PC-9 (cell line): ENCODE measurements around the gene PDP2. TPM values are rescaled to one million over a fixed set of nuclear protein-coding genes. Genes with fewer than 3 reads are reported as not detected.

Source experiments
- BruUV-seq: library from RNA; stranded (reverse); fragments of 400-500 nt; replicated peaks from 2 replicates; lab custom pipeline; 2021; lab: Mats Ljungman, UMichigan
- CTCF ChIA-PET: fragments of 300-600 bp; sonication (Branson Sonifier 250); formaldehyde crosslinking; loops from one replicate; lab custom pipeline; 2022; ENCODE audit warnings: antibody characterized with exemption; lab: Charles Lee
- POLR2A ChIA-PET: fragments of 300-600 bp; sonication (Branson Sonifier 250); formaldehyde crosslinking; loops from one replicate; lab custom pipeline; 2022; ENCODE audit warnings: antibody characterized with exemption; ENCODE audit not compliant: unreplicated experiment; lab: Charles Lee
- DNase-seq, 2 experiments: peaks; one replicate each; pipeline versions ENCODE4 v3.0.0 to v3.0.0-alpha.2; 2015 to 2022; ENCODE audit warnings: mixed read lengths in 1 of 2
- H2AFZ ChIP-seq: fragments of 200-600 bp; sonication (generic); 2 replicates; pipeline ENCODE4 v1.8.1; 2017; ENCODE audit warnings: antibody characterized with exemption
- H3F3A ChIP-seq: fragments of 200-600 bp; sonication (generic); 2 replicates; pipeline ENCODE4 v1.8.1; 2017; ENCODE audit warnings: antibody characterized with exemption, mild to moderate bottlenecking, low read depth; ENCODE audit not compliant: insufficient read depth
- H3K27ac ChIP-seq: fragments of 200-600 bp; sonication (generic); 2 replicates; pipeline ENCODE4 v1.6.1; 2016; ENCODE audit warnings: mixed run types
- H3K27me3 ChIP-seq: fragments of 200-600 bp; sonication (generic); 2 replicates; pipeline ENCODE4 v1.6.1; 2016; ENCODE audit warnings: low read depth, mixed run types; ENCODE audit not compliant: insufficient read depth
- H3K36me3 ChIP-seq: fragments of 200-600 bp; sonication (generic); 2 replicates; pipeline ENCODE4 v1.6.1; 2016; ENCODE audit warnings: low read depth, mixed run types
- H3K4me1 ChIP-seq: fragments of 200-600 bp; sonication (generic); replicated peaks from 2 replicates; pipeline ENCODE4 v1.6.1; 2016; ENCODE audit warnings: mixed run types; ENCODE audit not compliant: insufficient read depth
- H3K4me2 ChIP-seq: fragments of 200-600 bp; sonication (generic); 2 replicates; pipeline ENCODE4 v1.6.1; 2017; ENCODE audit warnings: mixed run types
- H3K4me3 ChIP-seq: fragments of 200-600 bp; sonication (generic); 2 replicates; pipeline ENCODE4 v1.6.1; 2016; ENCODE audit warnings: mixed run types
- H3K79me2 ChIP-seq: fragments of 200-600 bp; sonication (generic); 2 replicates; pipeline ENCODE4 v1.6.1; 2017; ENCODE audit warnings: low read depth, mixed run types
- H3K9me2 ChIP-seq: fragments of 200-600 bp; sonication (generic); 2 replicates; pipeline ENCODE4 v1.8.1; 2017; ENCODE audit warnings: mild to moderate bottlenecking; ENCODE audit not compliant: insufficient read depth
- H3K9me3 ChIP-seq: fragments of 200-600 bp; sonication (generic); 2 replicates; pipeline ENCODE4 v1.8.1; 2016; ENCODE audit warnings: low read depth; ENCODE audit not compliant: insufficient read depth
- H4K20me1 ChIP-seq: fragments of 200-600 bp; sonication (generic); 2 replicates; pipeline ENCODE4 v1.8.1; 2017; ENCODE audit not compliant: insufficient read depth
- CTCF ChIP-seq: fragments of 200-600 bp; sonication (generic); conservative IDR thresholded peaks from 2 replicates; pipeline ENCODE4 v1.6.1; 2017; ENCODE audit warnings: mixed run types, antibody characterized with exemption, mild to moderate bottlenecking, moderate library complexity
- EZH2 ChIP-seq: fragments of 200-600 bp; sonication (generic); IDR thresholded peaks from 2 replicates; pipeline ENCODE4 v1.8.0; 2017; ENCODE audit warnings: antibody characterized with exemption, low read depth
- intact Hi-C: fragments of 100-400 bp; cut with micrococcal nuclease; formaldehyde crosslinking; loops from one replicate; pipeline ENCODE4 v1.10.0; 2022; ENCODE audit not compliant: unreplicated experiment
- total RNA-seq: library from RNA; stranded (reverse); gene quantifications from 2 replicates; pipeline ENCODE4 v1.2.3, GENCODE V29; 2021

The PDP2 gene
- total RNA-seq, 1 experiment from 2014 or later: 21.6 TPM

DNA sequence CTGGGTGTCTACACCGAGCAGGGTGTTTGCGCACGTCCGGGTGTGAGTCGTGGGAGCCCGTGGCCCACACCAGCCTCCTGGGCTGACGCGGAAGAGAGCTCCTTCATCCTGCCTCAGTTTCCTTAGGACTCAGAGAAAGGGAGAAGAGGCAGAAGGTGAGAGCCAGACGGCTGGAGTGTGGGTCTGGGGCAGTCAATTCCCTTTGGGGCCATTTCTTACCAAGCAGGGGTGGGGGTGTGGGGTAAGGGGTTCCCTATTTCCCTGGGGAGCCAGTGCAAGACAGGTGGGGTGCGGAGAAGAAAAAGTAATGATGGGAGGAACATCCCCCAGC is 35.3 kb upstream of the PDP2 start:
- Histone ChIP-seq H3K4me2 (no peak overlapping the region), H3K27me3 (no peaks in the 10 kb centered on the region), H3K27ac (no peak overlapping the region), H3F3A (no peaks in the 10 kb centered on the region), H3K36me3 (no peaks in the 10 kb centered on the region), H2AFZ (no peak overlapping the region), H3K4me1 (0 out of 2 replicates have a peak, but pooled peaks cover 6% of the 10 kb centered on the region), H4K20me1 (no peaks in the 10 kb centered on the region), H3K9me2 (no peaks in the 10 kb centered on the region), H3K79me2 (no peaks in the 10 kb centered on the region), H3K4me3 (no peak overlapping the region), H3K9me3 (no peaks in the 10 kb centered on the region)
- intact Hi-C loops: no loop called here
- BruUV-seq: no TSS peak
- ChIA-PET POLR2A (no interaction called here), CTCF (interaction anchor here (2.2 kb wide), 1 partner anchor 14 kb away, joined by 7 read pairs; the partner anchor contains the start of gene NAE1)
- no peak for TF ChIP-seq EZH2
- TF ChIP-seq CTCF: no peak
- DNase-seq: no peak

DNA sequence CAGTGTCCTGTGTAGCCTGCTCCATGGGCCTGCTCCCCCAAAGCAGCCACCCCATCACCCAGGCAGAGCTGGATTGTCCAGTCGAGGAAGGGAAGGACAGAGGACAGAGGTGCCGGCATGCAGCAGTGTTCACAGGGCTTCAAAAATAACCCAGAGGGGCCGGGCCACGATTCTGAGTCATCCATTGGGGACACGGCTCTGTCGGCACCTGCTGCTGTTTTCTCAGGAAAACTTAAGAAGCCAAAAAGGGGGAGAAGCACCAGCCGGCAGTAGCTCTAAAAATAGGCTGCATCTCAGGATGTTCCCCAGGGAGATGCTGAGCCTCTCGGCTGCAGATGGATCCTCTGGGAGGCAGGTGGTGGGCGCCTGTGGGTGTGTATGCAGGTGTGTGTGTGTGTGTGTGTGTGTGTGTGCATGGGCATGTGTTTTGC is 34.5 kb upstream of the PDP2 start:
- DNase-seq: peak in 1 of 2 experiments; percentile 28
- intact Hi-C loops: no loop called here
- Histone ChIP-seq H3K4me2 (peak overlapping the region; percentile 14), H4K20me1 (no peaks in the 10 kb centered on the region), H3F3A (no peaks in the 10 kb centered on the region), H3K79me2 (no peaks in the 10 kb centered on the region), H3K36me3 (no peaks in the 10 kb centered on the region), H3K4me3 (no peak overlapping the region), H2AFZ (no peak overlapping the region), H3K9me3 (no peaks in the 10 kb centered on the region), H3K4me1 (0 out of 2 replicates have a peak, but pooled peaks cover 6% of the 10 kb centered on the region), H3K27ac (no peak overlapping the region), H3K9me2 (no peaks in the 10 kb centered on the region), H3K27me3 (no peaks in the 10 kb centered on the region)
- BruUV-seq: no TSS peak
- ChIA-PET CTCF (no interaction called here), POLR2A (no interaction called here)
- TF ChIP-seq EZH2: no peak
- no peak for TF ChIP-seq CTCF

DNA sequence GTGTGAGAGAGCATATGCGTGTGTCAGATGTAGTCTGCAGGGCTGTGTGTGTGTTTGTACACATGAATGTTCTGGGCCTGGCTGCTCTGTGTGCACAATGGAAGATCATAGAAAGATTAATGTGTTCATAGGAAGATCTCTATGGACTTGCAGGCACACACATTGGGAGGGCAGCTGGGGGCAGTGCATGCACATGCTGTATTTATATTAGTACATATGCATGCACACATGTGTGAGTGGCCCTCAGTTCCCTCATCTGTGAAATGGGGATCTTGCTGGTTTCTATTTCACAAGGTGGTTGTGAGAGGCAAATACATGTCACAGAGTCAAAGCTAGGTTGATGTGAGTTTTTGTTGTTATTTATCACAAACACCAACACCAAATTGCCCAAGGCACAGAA is 34.0 kb upstream of the PDP2 start:
- Histone ChIP-seq H3K4me2 (peak overlapping the region; percentile 14), H3F3A (no peaks in the 10 kb centered on the region), H4K20me1 (no peaks in the 10 kb centered on the region), H3K79me2 (no peaks in the 10 kb centered on the region), H3K4me1 (0 out of 2 replicates have a peak, but pooled peaks cover 6% of the 10 kb centered on the region), H3K36me3 (no peaks in the 10 kb centered on the region), H3K9me3 (no peaks in the 10 kb centered on the region), H3K4me3 (no peak overlapping the region), H3K27me3 (no peaks in the 10 kb centered on the region), H3K27ac (no peak overlapping the region), H2AFZ (no peak overlapping the region), H3K9me2 (no peaks in the 10 kb centered on the region)
- no peak for DNase-seq
- ChIA-PET POLR2A (interaction anchor here (0.6 kb wide), 1 partner anchor 1570 kb away, joined by 5 read pairs; no protein-coding TSS in a partner anchor), CTCF (no interaction called here)
- no TSS peak for BruUV-seq
- intact Hi-C loops: no loop called here
- no peak for TF ChIP-seq CTCF
- no peak for TF ChIP-seq EZH2
